A549 (cell line): ENCODE measurements around the gene TTF1.

ENCODE experiments used
- CHD4 ChIP-seq: fragments of 200-600 bp; sonication (generic); IDR thresholded peaks from 2 replicates; pipeline ENCODE4 v1.6.1; 2016; ENCODE audit warnings: antibody characterized with exemption, mild to moderate bottlenecking, borderline replicate concordance
- CTCF ChIP-seq: fragments of >200 bp; sonication (Bioruptor Twin); formaldehyde crosslinking; IDR thresholded peaks from 3 replicates; pipeline ENCODE4 v1.5.1; 2016
- HOXA7 ChIP-seq: fragments of 250-450 bp; sonication (Bioruptor Pico); IDR thresholded peaks from 2 replicates; pipeline ENCODE4 v1.5.0; 2020; ENCODE audit warnings: mild to moderate bottlenecking, moderate library complexity
- JUN ChIP-seq, 2 experiments: fragments of >200 bp; sonication (Bioruptor Twin); formaldehyde crosslinking; IDR thresholded peaks; 2 replicates in 1 of 2; 3 replicates in 1 of 2; pipeline ENCODE4 v1.6.1; 2016 to 2017
- KDM5A ChIP-seq: fragments of 200-600 bp; sonication (generic); IDR thresholded peaks from 2 replicates; pipeline ENCODE4 v1.6.1; 2016; ENCODE audit warnings: antibody characterized with exemption, mild to moderate bottlenecking
- MAZ ChIP-seq: fragments of 150-350 bp; IDR thresholded peaks from 2 replicates; pipeline ENCODE4 v1.6.1; 2014; ENCODE audit warnings: antibody characterized with exemption, low read depth, low read length, borderline replicate concordance
- MYC ChIP-seq: IDR thresholded peaks from 2 replicates; pipeline ENCODE4 v1.6.1; 2012; ENCODE audit warnings: mild to moderate bottlenecking, inconsistent platforms, low read length, improper control_type of control experiment, borderline replicate concordance
- POLR2A ChIP-seq: IDR thresholded peaks from 2 replicates; pipeline ENCODE4 v1.6.1; 2012; ENCODE audit warnings: mild to moderate bottlenecking, low read length
- RAD21 ChIP-seq, 2 experiments: fragments of >200 bp in 1 of 2; sonication (Bioruptor Twin) in 1 of 2; formaldehyde crosslinking in 1 of 2; IDR thresholded peaks in 1 of 2; conservative IDR thresholded peaks in 1 of 2; 2 replicates in 1 of 2; 3 replicates in 1 of 2; pipeline ENCODE4 v1.6.1; 2012 to 2018; ENCODE audit warnings: inconsistent platforms in 1 of 2
- RFX5 ChIP-seq: fragments of 450-650 bp; IDR thresholded peaks from 2 replicates; pipeline ENCODE4 v1.7.1; 2014; ENCODE audit warnings: antibody characterized with exemption, mild to moderate bottlenecking, moderate library complexity
- RNF2 ChIP-seq: fragments of 200-600 bp; sonication (generic); IDR thresholded peaks from 2 replicates; pipeline ENCODE4 v1.6.1; 2016; ENCODE audit warnings: low read depth, mild to moderate bottlenecking, antibody characterized with exemption, moderate library complexity, borderline replicate concordance
- SREBF2 ChIP-seq: fragments of 450-650 bp; IDR thresholded peaks from 2 replicates; pipeline ENCODE4 v1.6.1; 2014; ENCODE audit warnings: mild to moderate bottlenecking, moderate library complexity

GRCh38 chr9:132381966-132382541 is 24.6 kb downstream of the TTF1 start:
- TF ChIP-seq CTCF = no peak
- no peak for TF ChIP-seq MYC
- no peak for TF ChIP-seq POLR2A
- TF ChIP-seq HOXA7 = no peak
- TF ChIP-seq SREBF2 = no peak
- no peak for TF ChIP-seq MAZ
- no peak for TF ChIP-seq RAD21 (conservative IDR thresholded peaks at IDR 0.05 in 1 of 2, IDR thresholded peaks at IDR 0.05 in 1 of 2)
- no peak for TF ChIP-seq CHD4
- TF ChIP-seq KDM5A = no peak
- TF ChIP-seq JUN (IDR thresholded peaks at IDR 0.05) = no peak
- no peak for TF ChIP-seq RNF2
- no peak for TF ChIP-seq RFX5
